ENCODE measurements around the gene MTERF2.
A peak's percentile ranks its signal among the peaks of the same experiment; 100 is the strongest.
"Not testable (repeated sequence)": the region's sequence is repeated elsewhere in the genome, so short reads cannot be mapped to it uniquely, and the experiment has no call there.

Gene MTERF2

GRCh38 chr12:106986625-106987389 is at the start of gene MTERF2:
Gene MTERF2 (minus strand): TSS chr12:106987146. CDS start chr12:106978714, 8,432 bp downstream.
- DNase-seq: peak; percentile 64 to 72 (median 70)

GRCh38 chr12:107035733-107036132 is 48.8 kb upstream of the MTERF2 start:
- DNase-seq: no peak

- DNase-seq: no peak
Measured at GRCh38 chr12:107033758-107034739, 47.1 kb upstream of the MTERF2 start.

- DNase-seq: no peak
Measured at GRCh38 chr12:107032266-107032665, 45.3 kb upstream of the MTERF2 start.

GRCh38 chr12:107031061-107031460 is 44.1 kb upstream of the MTERF2 start:
- DNase-seq: no peak

GRCh38 chr12:107029081-107029480 is 42.1 kb upstream of the MTERF2 start:
- no peak for DNase-seq

GRCh38 chr12:107027636-107028053 is 40.7 kb upstream of the MTERF2 start:
- no peak for DNase-seq

GRCh38 chr12:107026806-107027635 is 40.1 kb upstream of the MTERF2 start:
- no peak for DNase-seq

GRCh38 chr12:107026356-107026755 is 39.4 kb upstream of the MTERF2 start:
- not testable (repeated sequence) for DNase-seq

GRCh38 chr12:107025671-107026070 is 38.7 kb upstream of the MTERF2 start:
- DNase-seq: no peak

GRCh38 chr12:107019546-107019945 is 32.6 kb upstream of the MTERF2 start:
- no peak for DNase-seq

GRCh38 chr12:107017042-107017441 is 30.1 kb upstream of the MTERF2 start:
- DNase-seq: no peak

- DNase-seq: no peak
Measured at GRCh38 chr12:107014055-107014454, 27.1 kb upstream of the MTERF2 start.

GRCh38 chr12:107012736-107013425 is 25.9 kb upstream of the MTERF2 start:
- no peak for DNase-seq

- DNase-seq: no peak
Measured at GRCh38 chr12:107011519-107011918, 24.6 kb upstream of the MTERF2 start.

GRCh38 chr12:107007411-107007810 is 20.5 kb upstream of the MTERF2 start:
- no peak for DNase-seq

- not testable (repeated sequence) for DNase-seq
Measured at GRCh38 chr12:107002665-107003064, 15.7 kb upstream of the MTERF2 start.

GRCh38 chr12:106999446-106999845 is 12.5 kb upstream of the MTERF2 start:
- DNase-seq: no peak

GRCh38 chr12:106997916-106998315 is 11.0 kb upstream of the MTERF2 start:
- no peak for DNase-seq

GRCh38 chr12:106996102-106996501 is 9.2 kb upstream of the MTERF2 start:
- DNase-seq: not testable (repeated sequence)

GRCh38 chr12:106994579-106995220 is 7.8 kb upstream of the MTERF2 start:
- DNase-seq: no peak

- DNase-seq: no peak
Measured at GRCh38 chr12:106987846-106988245, 900 bp upstream of the MTERF2 start.
